Measurements from ENCODE around the gene PTRHD1. TPM values are rescaled to one million over a fixed set of nuclear protein-coding genes. Genes with fewer than 3 reads are reported as not detected.
"Not testable (repeated sequence)": the region's sequence is repeated elsewhere in the genome, so short reads cannot be mapped to it uniquely, and the experiment has no call there.

Gene PTRHD1
- total and polyA plus RNA-seq, 7 donors, result 16.6 to 38.3 (median 27.1) TPM

DNA sequence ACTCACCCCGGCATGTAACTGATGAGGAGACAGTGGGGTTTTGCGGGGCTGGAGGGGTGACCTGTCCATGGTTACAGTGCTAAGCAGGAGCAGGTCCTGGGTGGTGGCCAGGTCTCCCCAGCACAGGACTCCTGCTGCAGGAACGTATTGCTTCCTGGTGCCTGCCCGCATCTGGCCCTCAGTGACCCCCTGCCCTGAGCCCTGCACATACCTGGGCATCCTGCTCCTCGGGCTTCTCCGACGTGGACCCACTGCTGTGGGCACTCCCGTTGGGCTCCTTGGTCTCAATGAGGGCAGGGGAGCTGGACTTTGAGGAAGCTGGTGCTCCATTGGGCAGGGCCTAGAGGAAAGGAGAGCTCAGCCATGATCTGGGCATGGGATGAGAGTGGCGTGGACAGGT is 43.5 kb upstream of the PTRHD1 start:
- intact Hi-C loops (cut with DNase I), result no loop called here
- TF ChIP-seq, protein P1, sequence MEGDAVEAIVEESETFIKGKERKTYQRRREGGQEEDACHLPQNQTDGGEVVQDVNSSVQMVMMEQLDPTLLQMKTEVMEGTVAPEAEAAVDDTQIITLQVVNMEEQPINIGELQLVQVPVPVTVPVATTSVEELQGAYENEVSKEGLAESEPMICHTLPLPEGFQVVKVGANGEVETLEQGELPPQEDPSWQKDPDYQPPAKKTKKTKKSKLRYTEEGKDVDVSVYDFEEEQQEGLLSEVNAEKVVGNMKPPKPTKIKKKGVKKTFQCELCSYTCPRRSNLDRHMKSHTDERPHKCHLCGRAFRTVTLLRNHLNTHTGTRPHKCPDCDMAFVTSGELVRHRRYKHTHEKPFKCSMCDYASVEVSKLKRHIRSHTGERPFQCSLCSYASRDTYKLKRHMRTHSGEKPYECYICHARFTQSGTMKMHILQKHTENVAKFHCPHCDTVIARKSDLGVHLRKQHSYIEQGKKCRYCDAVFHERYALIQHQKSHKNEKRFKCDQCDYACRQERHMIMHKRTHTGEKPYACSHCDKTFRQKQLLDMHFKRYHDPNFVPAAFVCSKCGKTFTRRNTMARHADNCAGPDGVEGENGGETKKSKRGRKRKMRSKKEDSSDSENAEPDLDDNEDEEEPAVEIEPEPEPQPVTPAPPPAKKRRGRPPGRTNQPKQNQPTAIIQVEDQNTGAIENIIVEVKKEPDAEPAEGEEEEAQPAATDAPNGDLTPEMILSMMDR (IDR thresholded peaks at IDR 0.05), result no peak
- Histone ChIP-seq H3K4me3 (no peak overlapping the region), H3K4me1 (no peaks in the 10 kb centered on the region), H3K27ac (no peak overlapping the region), H3K27me3 (ENCODE audit: insufficient read depth in 3 of 3, low read length in 2 of 3) (no peaks in the 10 kb centered on the region), H3K9me3 (no peaks in the 10 kb centered on the region), H3K36me3 (ENCODE audit: insufficient read depth in 1 of 2, low read depth in 1 of 2) (no peaks in the 10 kb centered on the region)
- WGBS, 3 donors, result 91 to 94% (median 93%) methylated on average over 9 of the region's 9 CpGs
- ATAC-seq (no peak), DNase-seq (peak in 1 of 2 donors; percentile 32)

DNA sequence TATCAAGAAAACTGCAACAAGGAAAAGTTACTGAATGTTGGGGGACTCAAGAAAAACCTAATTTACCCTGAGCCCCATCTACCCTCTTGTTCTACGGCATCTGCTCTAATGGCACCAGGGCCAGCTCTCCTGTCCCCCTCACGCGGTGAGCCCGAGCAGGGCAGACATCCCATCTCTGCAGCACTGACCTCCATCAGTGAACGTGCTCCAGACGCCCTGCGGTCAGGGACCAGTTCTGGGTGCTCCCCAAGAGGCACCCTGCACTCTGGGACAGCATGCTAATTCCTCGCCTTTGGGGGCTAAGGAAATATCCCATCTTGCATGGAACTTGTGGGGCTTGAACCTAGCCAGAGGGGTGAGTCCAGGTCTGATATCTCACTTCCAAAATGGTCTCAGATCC is 43.0 kb upstream of the PTRHD1 start:
- intact Hi-C loops (cut with DNase I), result no loop called here
- WGBS, 3 donors, result 93 to 98% (median 94%) methylated on average over 8 of the region's 8 CpGs
- H3K36me3 ChIP-seq (ENCODE audit: insufficient read depth in 1 of 2, low read depth in 1 of 2), result no peaks in the 10 kb centered on the region

DNA sequence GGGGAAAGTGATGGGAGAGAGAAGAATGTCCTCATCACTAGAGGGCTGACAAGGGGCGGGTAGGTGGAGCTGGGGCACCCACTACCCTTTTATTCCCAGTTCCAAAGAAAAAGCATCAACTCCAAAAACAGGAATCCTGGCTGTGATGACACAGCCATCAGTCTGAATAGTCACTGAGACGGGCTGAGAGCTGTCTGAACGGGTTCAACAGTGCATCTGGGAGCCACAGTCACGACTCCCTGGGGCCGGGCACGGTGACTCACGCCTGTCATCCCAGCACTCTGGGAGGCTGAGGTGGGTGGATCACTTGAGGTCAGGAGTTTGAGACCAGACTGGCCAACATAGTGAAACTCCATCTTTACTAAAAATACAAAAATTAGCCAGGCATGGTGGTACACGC is 42.2 kb upstream of the PTRHD1 start:
- H3K9me3 ChIP-seq; H3K4me3 ChIP-seq; H3K4me1 ChIP-seq; H3K27ac ChIP-seq; H3K36me3 ChIP-seq (ENCODE audit: insufficient read depth in 1 of 2, low read depth in 1 of 2); intact Hi-C loops (cut with DNase I); H3K27me3 ChIP-seq (ENCODE audit: insufficient read depth in 3 of 3, low read length in 2 of 3); ATAC-seq: not testable (repeated sequence)
- DNase-seq, result peak in 1 of 2 donors; percentile 27
- 88 to 92% (median 92%) methylated on average over 8 of the region's 8 CpGs for WGBS, 3 donors

More for the DNA sequence above, 43.0 kb upstream of the PTRHD1 start:
- no peak for ATAC-seq
- Histone ChIP-seq H3K9me3 (no peaks in the 10 kb centered on the region), H3K4me1 (no peaks in the 10 kb centered on the region), H3K27ac (no peak overlapping the region), H3K27me3 (ENCODE audit: insufficient read depth in 3 of 3, low read length in 2 of 3) (no peaks in the 10 kb centered on the region), H3K4me3 (no peak overlapping the region)
- TF ChIP-seq, protein P1 (IDR thresholded peaks at IDR 0.05), result no peak
- peak in 1 of 2 donors; percentile 10 for DNase-seq

DNA sequence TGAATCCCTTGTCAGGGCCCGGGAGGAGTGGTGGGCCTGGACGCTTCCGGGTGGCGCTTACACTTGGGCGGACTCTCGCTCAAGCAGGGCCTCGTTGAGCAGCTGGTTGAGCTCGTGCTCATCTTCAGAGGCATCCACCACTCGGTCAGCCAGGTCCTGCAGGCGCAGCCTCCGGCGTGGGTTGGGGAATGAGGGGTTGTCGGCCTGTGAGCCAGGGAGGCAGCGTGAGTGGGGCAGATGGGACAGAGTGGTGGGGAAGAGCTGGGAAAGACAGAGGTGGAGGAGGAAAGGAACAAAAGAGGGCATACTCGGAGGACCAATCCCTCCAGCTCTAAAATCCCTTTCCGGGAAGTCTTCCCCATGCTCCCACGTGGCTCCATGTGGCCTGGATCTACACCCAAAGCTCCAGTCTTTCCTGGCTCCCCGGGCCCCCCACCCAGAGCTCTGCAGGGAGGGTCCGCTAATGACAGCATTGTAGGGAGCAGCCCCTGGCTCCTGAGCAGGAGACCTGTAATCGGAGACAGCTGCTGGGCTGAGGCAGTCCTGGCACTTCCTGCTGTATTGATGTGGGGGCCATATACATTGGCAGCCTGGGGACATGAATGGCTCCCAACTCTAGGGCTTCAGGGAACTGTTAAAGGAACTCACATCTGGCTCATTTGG is 41.7 kb upstream of the PTRHD1 start:
- 91 to 94% (median 94%) methylated on average over 20 of the region's 20 CpGs for WGBS, 3 donors
- no peaks in the 10 kb centered on the region for H3K4me1 ChIP-seq
- ATAC-seq (no peak), DNase-seq (peak in 1 of 2 donors; percentile 3)
- H3K9me3 ChIP-seq, result no peaks in the 10 kb centered on the region
- no peak overlapping the region for H3K4me3 ChIP-seq
- no peaks in the 10 kb centered on the region for H3K27me3 ChIP-seq (ENCODE audit: insufficient read depth in 3 of 3, low read length in 2 of 3)
- no peak overlapping the region for H3K27ac ChIP-seq
- TF ChIP-seq, protein P1 (IDR thresholded peaks at IDR 0.05), result no peak
- intact Hi-C loops (cut with DNase I), result no loop called here
- no peaks in the 10 kb centered on the region for H3K36me3 ChIP-seq (ENCODE audit: insufficient read depth in 1 of 2, low read depth in 1 of 2)

DNA sequence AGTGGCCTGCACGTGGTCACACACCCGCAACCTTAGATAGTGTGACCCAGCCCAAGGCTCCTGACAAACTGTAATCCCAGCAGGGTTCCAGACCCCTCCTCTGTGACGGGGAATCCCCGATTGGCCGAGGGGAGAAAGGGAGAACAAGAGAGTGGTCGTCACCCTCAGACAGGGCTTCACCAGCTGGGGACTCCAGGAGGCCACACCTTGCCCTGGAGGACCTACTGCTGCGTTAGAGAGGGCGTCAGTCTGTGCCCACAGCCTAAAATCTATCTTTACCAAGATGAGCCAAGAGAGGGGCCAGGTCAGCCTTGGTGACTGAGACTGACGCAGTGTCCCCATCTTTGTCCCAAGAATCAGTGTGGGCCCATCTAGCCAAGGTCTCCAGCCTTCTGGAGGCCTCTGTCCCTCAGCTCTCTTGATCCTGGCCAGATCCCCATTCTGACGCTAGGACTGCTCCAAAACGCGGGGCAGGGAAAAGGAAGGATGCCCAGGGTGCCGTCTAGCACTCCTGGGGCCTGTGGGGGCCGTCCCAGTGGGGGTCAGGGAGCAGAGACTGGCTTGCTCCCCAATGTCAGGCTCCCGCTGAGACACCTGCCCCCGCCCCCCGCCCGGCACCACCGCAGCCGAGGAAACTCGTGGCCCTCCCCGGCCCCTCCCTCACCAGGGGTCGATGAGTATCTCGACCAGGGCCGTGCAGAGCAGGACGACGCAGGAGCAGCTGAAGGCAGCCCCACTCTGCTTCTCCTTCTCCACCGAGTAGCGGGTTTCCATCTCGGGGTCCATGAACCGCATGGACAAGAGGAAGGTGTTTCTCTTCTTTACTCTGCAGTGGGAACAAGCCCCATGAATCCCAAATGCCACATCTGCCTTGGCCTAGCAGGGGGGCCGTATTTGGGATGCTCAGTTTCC is 40.9 kb upstream of the PTRHD1 start:
- Histone ChIP-seq H3K4me1 (no peaks in the 10 kb centered on the region), H3K4me3 (no peak overlapping the region), H3K27ac (no peak overlapping the region), H3K9me3 (no peaks in the 10 kb centered on the region), H3K27me3 (ENCODE audit: insufficient read depth in 3 of 3, low read length in 2 of 3) (no peaks in the 10 kb centered on the region), H3K36me3 (ENCODE audit: insufficient read depth in 1 of 2, low read depth in 1 of 2) (no peaks in the 10 kb centered on the region)
- TF ChIP-seq, protein P1 (IDR thresholded peaks at IDR 0.05), result no peak
- DNase-seq (peak in 1 of 2 donors; percentile 28), ATAC-seq (no peak)
- 93 to 96% (median 95%) methylated on average over 30 to 32 of the region's 32 CpGs for WGBS, 3 donors
- intact Hi-C loops (cut with DNase I), result no loop called here
